Fibroblast of skin of back (primary cell): ENCODE results near the gene UBE3D. TPM values are rescaled to one million over a fixed set of nuclear protein-coding genes. Genes with fewer than 3 reads are reported as not detected.
A peak's percentile ranks its signal among the peaks of the same experiment; 100 is the strongest.

ENCODE experiments used
- DNase-seq: peaks from one replicate; pipeline ENCODE4 v3.0.0-alpha.2; 2013
- polyA plus RNA-seq, 2 experiments: library from polyadenylated mRNA; unstranded; fragments of 120-200 nt; gene quantifications; one replicate each; pipeline ENCODE4 v1.2.1, GENCODE V29; 2013; ENCODE audit not compliant: insufficient read length in 2 of 2

UBE3D gene, protein sequence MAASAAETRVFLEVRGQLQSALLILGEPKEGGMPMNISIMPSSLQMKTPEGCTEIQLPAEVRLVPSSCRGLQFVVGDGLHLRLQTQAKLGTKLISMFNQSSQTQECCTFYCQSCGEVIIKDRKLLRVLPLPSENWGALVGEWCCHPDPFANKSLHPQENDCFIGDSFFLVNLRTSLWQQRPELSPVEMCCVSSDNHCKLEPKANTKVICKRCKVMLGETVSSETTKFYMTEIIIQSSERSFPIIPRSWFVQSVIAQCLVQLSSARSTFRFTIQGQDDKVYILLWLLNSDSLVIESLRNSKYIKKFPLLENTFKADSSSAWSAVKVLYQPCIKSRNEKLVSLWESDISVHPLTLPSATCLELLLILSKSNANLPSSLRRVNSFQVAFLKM
- 3.1 TPM for polyA plus RNA-seq (2013, experiment 1 of 2; ENCODE audit: insufficient read length)
- polyA plus RNA-seq (2013, experiment 2 of 2; ENCODE audit: insufficient read length): 2.2 TPM

DNA sequence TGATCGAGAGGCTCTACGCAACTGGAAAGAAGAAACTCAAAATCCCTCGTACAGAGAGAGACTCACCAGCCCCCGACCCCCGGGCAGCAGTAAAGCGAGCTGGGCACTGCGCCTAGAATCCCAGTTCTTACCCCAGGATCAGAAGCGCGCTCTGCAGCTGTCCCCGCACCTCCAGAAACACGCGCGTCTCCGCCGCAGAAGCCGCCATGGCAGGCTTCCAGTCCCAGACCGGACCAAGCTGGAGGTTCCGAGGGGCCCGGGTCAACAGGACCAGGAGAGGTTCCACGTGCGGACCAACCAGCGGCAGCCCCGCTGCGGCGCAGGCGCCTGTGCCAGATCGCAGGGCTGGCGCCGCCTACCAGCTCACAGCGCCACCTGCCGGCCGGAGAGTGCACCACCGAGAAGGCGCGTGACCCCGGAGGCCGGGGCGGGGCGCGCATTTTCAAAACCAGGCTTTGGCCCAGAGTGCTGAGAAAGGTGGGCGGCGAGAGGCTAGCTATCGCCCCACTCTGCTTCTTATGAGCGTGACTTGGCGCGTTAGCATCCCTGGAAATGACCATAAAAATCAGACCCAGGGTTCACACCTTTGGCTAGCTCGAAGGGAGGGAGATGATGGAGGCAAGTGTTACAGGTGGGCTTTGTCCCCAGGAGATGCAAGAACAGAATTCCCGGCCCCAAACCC lies at the start of gene UBE3D:
UBE3D (minus strand) TSS at position 331 of the 682 bp plus-strand sequence; CDS start at position 208, 123 bp downstream.
- DNase-seq: peak; percentile 75

DNA sequence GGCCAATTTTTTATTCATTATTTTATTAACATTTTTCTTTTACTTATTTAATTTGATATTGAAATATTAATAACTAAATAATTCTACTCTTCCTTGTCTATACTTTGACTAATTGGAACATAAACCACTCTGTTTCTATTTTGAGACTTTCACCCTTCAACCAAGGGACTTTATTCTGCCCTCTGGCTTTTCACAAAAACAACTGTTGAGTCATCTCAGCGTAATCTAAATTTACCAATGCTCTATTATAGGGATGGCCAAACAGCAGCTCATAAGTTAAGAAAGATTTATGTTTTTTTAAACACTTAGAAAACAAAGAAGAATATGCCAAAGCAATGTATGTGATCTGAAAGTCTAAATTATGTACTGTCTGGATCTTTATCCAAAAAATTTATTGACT lies 48.5 kb upstream of the UBE3D start:
- DNase-seq: peak; percentile 19

DNA sequence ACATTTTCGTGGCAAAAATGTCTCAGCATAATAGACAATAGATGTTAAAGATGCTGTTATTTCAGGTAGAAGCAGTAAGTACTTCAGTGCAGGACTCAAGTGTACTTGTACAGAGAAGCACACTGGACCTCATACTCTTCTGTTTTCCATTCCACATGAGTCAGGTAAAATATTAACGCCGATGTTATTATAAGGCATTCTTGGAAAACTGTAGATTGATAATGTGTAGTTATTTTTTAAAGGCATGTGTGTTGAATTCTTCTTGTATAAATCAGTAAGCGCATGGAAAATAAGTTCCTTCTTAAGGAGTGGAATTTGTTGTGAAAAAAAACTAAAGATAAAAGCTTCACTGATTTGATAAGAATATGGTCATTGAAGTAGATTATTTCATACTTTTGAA lies 47.6 kb upstream of the UBE3D start:
- DNase-seq: peak; percentile 48

DNA sequence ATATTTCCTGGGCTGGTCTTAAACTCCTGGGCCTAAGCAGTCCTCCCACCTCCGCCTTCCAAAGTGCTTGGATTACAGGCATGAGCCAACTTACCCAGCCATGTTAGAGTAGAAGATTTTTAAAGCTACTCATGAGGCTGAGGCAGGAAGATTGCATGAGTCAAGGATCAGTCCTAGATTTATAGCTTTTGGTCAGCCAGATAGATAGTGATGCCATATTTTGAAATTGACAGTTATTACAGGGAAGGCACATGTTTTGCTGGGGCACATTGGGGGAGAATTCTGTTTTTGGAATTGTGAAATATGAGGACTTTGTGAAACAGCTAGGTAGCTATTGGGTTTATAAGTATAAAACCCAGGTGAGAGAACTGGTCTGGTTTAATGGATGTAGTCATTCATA lies 42.7 kb upstream of the UBE3D start:
- DNase-seq: no peak

DNA sequence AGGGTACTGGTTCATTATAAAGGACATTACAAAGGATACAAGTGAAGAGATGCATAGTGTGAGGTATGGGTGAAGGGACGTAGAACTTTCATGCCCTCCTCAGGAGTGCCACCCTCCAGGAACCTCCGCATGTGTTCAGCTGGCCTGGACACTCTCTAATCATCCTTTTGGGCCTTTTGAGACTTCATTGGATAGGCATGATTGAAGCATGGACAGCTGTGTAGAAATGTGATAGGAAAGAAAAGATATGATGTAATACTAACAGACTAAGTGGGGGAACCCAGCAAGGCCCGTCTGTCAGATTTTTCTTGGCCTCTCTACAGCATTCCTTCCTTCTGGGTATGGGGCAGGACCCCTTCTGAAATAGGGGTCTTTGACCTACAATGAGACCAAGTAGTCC lies 32.9 kb upstream of the UBE3D start:
- no peak for DNase-seq

DNA sequence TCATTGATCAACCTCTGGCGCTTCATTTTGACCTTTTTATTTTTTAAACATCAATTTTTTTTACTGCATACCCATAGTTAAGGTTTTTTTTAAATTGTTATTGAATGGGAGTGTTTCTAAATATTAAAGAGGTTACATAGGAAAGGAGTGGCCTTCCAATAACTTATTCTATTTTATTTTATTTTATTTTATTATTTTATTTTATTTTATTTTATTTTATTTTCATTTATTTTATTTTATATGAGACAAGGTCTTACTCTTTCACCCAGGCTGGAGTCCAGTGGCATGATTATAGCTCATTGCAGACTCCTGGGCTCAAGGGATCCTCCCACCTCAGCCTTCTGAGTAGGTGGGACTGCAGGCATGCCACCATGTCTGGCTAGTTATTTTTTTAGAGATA lies 32.0 kb upstream of the UBE3D start:
- DNase-seq: no peak

DNA sequence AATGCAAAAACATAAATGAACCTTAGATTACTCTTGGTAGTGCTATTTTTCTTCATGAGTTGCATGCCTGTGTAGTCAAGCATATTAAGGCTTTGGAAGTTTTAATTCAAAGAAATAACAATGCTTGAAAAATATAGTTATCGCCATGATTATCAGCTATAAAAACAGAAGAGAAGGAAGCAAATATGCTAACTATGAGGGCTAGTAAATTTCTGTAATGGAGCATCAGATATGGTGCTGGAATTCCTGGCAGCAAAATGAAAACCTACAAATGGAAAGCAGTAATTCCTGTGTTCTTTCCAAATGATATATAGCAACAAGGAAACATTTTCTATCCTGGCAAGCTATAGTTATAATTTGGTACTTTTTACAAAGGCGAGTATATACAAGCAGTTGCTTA lies 31.6 kb upstream of the UBE3D start:
- peak; percentile 53 for DNase-seq

DNA sequence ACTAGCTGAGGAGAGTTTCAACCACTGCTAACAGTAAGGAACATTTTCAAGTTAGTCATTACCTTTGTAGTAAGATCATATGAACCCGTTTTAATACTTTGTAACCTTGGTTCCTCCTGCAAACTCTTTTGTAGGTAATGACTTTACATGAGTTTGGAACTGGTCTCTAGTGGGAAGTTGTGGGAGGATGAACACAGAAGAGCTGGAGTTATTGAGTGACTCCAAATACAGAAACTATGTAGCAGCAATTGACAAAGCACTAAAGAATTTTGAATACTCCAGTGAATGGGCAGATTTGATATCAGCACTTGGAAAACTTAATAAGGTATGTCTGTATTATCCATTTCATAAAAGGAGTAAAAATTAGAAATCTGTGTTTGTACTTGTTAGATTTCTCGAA lies 31.1 kb upstream of the UBE3D start:
- peak; percentile 46 for DNase-seq

DNA sequence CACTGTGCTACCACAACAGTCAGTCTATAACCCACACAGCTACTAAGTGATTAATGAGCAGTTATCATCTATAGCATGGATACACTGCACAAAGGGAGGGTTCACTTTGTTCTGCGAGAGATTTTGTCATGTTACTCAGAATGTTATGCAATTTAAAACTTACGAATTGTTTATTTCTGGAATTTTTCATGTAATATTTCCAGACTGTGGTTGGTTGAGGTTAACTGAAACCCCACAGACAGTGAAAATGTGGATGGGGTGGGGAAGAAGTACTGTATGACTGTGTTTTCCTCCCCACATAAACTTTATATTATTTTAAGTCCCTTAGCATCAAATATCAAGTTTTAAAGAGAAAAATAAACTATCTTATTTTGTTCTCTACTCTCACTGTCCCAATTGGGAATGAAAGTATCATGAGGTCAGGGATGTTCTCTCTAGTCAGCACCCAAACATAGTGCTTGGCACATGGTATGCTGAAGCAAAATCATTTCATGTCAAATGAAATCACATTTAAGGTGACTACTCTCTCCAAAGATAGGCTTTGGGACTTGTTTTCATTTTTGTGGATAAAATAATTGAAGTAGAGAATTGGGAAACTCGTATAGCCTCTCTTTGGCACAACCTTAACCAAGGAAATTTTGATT lies 27.2 kb upstream of the UBE3D start:
- DNase-seq: no peak

DNA sequence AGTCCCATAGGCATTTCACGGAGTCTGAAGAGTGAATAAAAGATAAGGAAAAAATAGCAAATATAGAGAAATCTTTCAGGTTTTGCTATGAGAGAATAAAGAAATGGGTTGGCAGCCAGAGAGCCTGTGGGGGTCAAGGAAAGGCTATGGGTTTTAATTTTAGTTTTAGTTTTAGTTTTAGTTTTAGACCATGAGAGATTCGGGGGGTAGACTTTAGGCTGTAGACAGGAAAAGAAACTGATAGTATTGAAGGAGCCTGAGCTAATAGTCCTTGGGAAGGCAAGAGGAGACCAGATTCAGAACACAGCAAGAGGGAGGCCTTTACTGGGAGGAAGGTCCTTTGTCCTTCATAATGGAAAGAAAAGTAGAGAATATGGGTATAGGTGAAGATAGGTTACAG lies 21.1 kb upstream of the UBE3D start:
- no peak for DNase-seq

DNA sequence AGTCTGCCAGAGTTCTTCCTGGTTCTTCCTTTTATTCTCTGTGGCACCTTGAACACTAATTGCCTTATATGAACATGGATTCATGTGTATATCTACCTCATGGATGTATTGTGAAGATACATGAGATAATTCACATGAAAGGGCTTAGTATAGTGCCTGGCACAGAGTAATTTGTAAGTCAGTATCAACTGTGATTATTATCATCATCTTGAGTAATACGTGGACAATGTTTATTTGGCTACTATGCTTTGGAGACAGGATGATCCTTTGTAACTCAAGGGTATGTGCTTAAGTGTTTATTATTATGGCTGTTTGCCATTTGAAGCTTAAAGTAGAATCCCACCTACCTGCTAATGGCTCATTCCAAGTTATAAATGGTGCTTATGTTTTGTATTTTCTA lies 17.8 kb upstream of the UBE3D start:
- no peak for DNase-seq

DNA sequence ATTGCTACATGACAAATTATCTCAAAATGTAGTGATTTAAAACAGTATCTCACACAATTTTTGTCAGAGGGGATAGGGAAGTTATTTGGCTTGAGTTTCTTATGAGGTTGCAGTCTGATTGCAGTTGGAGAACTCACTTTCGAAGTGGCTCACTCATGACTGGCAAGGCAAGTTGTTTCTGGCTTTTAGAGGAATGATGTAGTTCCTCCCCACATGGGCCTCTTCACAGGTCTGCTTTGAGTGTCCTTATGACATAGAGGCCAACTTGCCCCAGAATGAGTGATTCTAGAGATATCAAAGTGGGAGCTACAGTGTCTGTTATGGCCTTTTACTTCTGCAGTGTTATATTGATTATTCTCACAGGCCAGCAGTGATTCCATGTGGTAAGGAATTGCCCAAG lies 8.0 kb upstream of the UBE3D start:
- no peak for DNase-seq

DNA sequence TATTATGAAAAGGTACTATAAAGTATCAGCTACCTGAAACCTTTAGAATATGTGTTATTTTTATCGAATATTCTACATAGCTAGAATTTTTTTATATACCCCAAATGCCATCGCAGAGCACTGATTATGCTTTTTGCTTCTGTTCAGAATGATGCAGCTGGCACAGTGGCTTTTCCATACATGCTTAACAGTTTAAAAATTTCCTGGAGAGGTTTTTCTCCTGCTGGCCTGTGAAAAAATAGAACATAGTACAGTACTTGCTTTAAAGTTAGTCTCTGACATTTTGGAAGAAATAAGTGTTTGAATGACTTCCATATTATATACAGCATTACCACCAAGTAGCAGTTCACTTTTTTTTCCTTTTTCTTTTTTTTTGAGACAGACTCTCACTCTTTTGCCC lies 7.1 kb upstream of the UBE3D start:
- DNase-seq: no peak

DNA sequence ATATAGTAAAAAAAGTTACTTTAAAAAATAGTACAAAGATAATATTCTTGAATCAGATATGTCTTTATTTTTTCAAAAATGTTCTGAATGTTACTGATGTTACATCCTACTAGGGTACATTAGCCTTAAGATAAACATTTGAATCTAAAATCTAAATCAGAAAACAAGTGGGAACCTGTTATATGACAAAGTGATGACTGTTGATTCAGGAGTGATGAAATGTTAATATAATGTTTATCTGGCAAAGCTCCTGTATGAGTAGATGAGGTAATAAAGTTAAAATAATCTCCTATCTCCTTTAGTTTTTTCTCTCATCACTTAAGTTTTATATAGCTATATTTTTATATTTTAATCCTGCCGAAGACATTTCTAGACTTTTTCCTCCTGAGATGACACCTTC lies 6.1 kb upstream of the UBE3D start:
- no peak for DNase-seq

DNA sequence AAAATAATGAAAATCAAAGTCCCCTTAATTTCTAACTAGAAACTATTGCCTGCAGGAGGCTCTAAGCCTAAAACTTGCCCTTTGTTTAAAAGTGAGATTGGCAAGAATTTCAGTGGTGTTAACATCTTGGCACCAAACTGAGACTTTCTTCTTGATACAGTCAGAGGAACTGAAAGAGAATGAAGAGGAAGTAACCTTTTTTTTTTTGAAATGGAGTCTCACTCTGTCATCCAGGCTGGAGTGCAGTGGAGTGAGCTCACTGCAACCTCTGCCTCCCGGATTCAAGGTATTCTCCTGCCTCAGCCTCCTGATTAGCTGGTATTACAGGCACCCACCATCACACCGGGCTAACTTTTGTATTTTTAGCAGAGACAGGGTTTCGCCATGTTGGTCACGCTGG lies 5.4 kb upstream of the UBE3D start:
- no peak for DNase-seq

DNA sequence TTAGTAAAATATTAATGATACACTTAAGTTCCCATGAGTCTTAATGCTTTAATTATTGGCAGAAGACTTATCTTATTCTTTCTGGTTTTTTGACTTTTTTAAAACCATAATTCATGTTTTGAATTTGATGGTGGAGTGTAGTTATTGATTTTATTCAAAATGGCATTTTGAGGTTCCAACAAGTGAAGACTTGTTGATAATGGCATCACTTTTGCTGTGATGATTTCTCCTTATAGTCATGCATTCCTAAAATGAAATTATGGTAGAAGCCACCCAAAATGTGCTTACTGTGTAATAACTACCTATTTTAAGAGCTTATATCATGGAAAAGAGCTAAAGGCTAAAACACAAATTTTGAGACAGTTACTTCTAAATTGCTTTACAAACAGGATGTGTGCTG lies 4.0 kb upstream of the UBE3D start:
- no peak for DNase-seq

DNA sequence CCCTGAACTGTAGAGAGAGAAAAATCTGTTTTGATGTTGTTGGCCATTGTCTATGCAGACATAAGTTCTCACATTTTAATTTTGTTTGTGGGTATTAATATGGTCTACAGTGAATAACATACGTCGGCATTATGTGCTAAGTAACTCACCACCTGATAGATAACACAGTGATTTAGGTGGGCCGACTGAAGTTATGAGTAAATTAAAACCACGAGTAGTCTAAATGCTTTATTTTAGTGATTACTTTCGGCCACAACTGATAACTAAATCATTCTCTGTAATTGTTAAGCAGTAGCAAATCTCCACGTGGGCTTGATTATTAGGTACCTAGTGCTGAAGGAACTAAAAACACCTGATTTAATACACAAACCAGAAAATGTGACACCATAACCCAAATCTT lies 3.0 kb upstream of the UBE3D start:
- no peak for DNase-seq

DNA sequence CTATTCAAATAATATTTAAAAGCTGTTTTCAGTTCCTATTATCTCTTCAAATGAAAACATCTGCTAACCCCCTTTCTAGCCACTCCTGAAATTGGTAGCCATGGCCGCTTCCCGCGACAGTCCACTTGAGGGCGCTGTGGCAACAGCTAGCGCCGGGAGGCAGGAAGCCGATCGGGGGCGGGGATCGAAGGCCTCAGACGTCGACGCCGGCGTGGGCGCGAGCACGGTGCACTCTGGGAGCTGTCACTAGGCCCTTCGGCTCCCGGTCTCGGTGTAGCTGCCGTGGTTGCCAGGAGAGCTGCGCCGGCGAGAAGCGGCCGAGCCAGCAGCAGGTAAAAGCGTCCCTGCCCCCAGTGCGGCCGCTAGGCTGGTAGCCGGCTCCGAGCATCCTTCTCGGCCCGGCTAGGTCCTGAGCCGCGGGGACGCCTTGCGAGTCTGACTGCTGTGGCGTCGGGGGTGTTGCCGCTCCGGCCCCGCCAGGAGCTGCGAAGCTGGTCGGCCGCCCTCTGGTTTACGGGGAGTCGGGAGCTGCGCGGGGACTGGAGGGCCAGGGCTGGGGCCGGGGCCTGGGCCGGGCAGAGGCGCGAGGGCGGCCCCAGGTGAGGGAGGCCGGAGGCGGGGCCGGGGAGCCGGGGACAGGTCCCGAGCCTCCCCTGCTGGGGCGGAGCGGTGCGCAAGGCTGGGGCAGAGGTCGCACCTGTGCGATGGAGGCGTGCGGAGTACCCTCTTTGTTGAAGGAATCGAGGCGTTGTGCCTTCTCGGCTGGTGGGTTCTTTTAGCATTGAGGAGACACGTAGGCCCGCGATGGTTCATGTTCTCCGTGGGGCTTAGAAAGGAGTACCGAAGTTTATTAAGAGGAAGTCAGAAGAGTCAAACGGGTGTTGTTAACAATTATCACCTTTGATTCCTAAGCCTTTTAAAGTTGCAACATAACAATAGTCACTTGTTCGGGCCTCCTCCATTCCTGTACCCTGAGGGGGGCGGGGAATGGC lies 2.1 kb upstream of the UBE3D start, which contains the start of gene DOP1A:
DOP1A (plus strand) TSS at position 224 of the 992 bp plus-strand sequence. CDS start 29,307 bp downstream, outside the sequence.
- DNase-seq: peak; percentile 91

DNA sequence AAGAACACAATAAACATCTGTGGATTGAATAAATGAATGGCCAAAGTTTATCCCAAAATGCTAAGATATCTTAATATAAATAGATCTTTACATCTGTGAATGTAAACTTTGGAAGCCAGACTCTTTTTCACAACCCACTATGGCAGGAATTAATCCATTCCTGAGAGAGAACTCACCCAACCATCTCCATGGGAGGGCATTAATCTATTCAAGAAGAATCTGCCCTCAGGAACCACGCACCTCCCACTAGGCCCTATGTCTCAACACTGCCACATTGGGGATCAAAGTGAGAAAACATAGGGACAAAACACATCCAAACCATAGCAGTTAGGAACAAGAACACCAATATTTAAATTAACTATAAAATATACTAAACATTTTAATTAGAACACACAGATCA lies 3.4 kb downstream of the UBE3D start:
- peak; percentile 88 for DNase-seq

DNA sequence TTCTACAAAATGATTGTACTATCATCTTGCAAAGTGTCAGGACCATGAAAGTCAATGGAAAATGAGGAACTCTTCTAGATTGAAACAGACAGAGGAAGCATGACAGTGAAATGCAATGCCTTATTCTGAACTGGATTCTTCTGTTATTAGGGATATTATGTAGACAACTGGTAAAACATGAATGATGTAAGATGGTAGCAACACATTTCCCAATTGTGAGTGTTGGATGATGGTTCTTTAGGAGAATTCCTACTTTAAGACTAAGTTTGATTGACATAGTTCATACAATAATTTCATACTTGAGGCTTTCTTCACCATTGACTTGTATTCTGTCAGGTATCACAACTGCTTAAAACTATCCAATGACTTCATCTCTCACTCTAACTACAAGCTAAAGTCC lies 4.5 kb downstream of the UBE3D start:
- DNase-seq: peak; percentile 24

DNA sequence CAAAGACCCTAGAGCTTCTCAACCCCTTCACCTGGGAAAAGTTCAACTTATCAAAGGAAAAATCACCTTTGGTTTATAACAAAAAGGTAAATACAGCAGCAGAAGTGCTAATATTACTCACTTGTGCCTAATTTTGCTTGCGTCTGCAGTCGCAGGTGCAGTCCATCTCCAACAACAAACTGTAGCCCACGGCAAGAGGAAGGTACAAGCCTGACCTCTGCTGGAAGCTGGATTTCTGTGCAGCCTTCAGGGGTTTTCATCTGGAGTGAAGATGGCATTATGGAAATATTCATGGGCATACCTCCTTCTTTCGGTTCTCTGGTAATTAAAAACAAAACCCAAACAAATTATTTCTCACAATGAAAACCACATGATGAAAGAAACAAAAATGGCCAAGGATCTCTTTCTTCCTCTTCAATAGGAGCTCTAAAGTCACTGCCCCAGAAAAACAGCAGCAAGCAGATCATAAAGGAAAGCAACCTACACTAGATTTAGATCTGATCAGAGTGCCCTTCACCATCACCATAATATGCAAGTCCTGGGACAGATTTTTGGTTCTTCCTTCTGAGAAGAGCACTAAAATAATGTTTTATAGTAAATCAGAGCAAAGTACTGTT lies 7.8 kb downstream of the UBE3D start:
- peak; percentile 50 for DNase-seq
